ENCODE data around the gene FAM236D.
"Not testable (repeated sequence)": the region's sequence is repeated elsewhere in the genome, so short reads cannot be mapped to it uniquely, and the experiment has no call there.

The FAM236D gene

DNA sequence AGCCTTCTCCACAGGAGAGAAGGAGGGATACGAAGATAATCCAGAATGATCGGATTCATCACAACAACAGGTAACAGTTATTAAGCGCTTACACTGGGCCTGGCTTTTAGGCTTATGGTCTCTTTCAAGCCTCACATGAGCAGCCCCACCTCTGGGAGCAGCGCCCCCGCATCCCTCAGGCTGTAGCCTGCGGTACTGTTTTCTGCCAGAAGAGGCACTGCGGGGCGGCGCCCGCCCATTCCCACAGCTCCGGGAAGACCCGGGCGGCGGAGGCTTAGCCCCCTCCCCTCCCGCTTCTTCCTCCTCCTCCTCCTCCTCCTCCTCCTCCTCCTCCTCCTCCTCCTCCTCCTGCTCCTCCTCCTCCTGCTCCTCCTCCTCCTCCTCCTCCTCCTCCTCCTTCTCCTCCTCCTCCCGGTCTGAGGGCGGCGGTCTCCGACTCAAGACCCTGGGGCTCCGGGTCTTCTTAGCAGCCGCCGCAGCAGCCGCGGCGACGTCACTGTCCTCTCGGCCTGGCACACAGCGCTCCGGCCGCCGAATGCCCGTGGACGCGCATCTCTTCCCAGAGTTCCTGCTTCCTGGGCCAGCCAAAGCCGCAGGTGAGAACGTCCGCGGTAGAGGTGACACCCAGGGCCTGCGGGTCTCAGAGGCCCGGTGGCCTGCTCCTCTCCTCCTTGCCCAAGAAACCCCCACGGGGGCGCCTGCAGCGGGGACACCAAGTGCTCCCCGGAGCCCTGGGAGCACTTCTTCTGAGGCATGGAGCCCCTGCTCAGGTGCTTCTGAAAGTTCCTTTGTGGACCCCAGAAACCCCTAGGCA is 31.1 kb downstream of the FAM236D start, which contains the start of gene DMRTC1B:
Gene DMRTC1B (plus strand): TSS at position 238 of the 814 bp plus-strand sequence. CDS start 68,246 bp downstream, outside the sequence.
- not testable (repeated sequence) for H3K27me3 ChIP-seq (ENCODE audit: control insufficient read depth, insufficient read depth, low read length, poor library complexity, severe bottlenecking); H3K9me3 ChIP-seq (ENCODE audit: control insufficient read depth, low read length); H3K36me3 ChIP-seq (ENCODE audit: control insufficient read depth, insufficient read depth, low read length); H3K4me3 ChIP-seq (ENCODE audit: insufficient read depth, low read depth, low read length); H3K4me1 ChIP-seq (ENCODE audit: control insufficient read depth, insufficient read depth, low read length); H3K27ac ChIP-seq (ENCODE audit: insufficient read depth, low read depth, low read length, poor library complexity, severe bottlenecking)
- no CpG with 5 or more reads among the region's 44 CpGs for WGBS, 2 experiments

DNA sequence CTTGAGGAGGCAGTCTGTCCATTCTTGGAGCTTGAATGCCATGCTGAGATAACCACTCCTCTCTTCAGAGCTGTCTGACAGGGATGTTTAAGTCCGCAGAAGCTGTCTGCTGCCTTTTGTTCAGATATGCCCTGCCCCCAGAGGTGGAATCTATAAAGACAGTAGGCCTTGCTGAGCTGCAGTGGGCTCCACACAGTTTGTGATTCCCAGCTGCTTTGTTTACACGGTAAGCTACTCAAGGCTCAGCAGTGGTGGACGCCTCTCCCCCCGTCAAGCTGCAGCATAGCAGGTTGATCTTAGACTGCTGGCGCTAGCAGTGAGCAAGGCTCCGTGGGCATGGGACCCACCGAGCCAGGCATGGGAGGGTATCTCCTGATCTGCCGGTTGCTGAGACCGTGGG is 47.6 kb downstream of the FAM236D start:
- H3K4me1 ChIP-seq (ENCODE audit: control insufficient read depth, insufficient read depth, low read length); H3K4me3 ChIP-seq (ENCODE audit: insufficient read depth, low read depth, low read length); H3K36me3 ChIP-seq (ENCODE audit: control insufficient read depth, insufficient read depth, low read length); H3K9me3 ChIP-seq (ENCODE audit: control insufficient read depth, low read length); H3K27ac ChIP-seq (ENCODE audit: insufficient read depth, low read depth, low read length, poor library complexity, severe bottlenecking); H3K27me3 ChIP-seq (ENCODE audit: control insufficient read depth, insufficient read depth, low read length, poor library complexity, severe bottlenecking): not testable (repeated sequence)
- no CpG with 5 or more reads among the region's 9 CpGs for WGBS, 2 experiments
